ENCODE data around the gene ELF5.

GRCh38 chr11:34488855-34489557 lies 24.6 kb downstream of the ELF5 start:
- TF ChIP-seq CTCF (IDR thresholded peaks at IDR 0.05; ENCODE audit: borderline replicate concordance, extremely low read depth, low read length, poor library complexity, severe bottlenecking) (no peak), EZH2 (IDR thresholded peaks at IDR 0.05; ENCODE audit: borderline replicate concordance, low read depth, low read length, severe bottlenecking) (no peak)
